ENCODE data around the gene DPCD. TPM values are rescaled to one million over a fixed set of nuclear protein-coding genes. Genes with fewer than 3 reads are reported as not detected.

DPCD gene
- total RNA-seq, 2 experiments from 2014 or later, result 9.1 to 10.3 TPM

DNA sequence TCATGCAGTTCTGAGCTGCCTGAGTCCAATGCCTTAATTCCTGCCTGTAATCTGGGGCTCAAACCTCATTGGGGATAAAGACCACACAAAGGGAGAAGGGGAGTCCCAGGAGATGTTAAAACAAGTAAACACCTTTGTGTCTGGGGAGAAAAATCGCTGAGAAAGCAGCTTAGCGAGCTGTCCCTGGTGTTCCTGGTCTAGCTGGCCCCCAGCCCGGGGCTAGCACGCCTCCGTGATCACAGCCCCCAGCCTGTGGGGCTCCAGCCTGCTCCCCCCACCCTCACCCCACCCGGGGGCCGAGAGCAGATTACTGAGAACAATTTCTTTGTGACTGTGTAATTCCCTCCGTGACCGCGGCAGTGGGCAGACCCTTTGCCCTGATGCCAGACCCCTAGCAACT, 24.8 kb downstream of the DPCD start:
- ChIA-PET POLR2A (interaction anchor here (0.5 kb wide), 1 partner anchor 1644 kb away, joined by 3 read pairs; no protein-coding TSS in a partner anchor), CTCF (ENCODE audit: unreplicated experiment) (interaction anchor here (0.6 kb wide), 1 partner anchor 168 kb away, joined by 3 read pairs; no protein-coding TSS in a partner anchor)
- H3K9me2 ChIP-seq (ENCODE audit: insufficient read depth, low read length), result no peaks in the 10 kb centered on the region
- no TSS peak for BruUV-seq (replicated peaks)
- no peaks in the 10 kb centered on the region for H3K79me2 ChIP-seq (ENCODE audit: insufficient read depth, low read depth, low read length)
- no peak overlapping the region for H3K27ac ChIP-seq (ENCODE audit: low read depth, low read length, poor library complexity, severe bottlenecking)
- H3K4me1 ChIP-seq (ENCODE audit: insufficient read depth, low read length, poor library complexity, severe bottlenecking), result peaks cover 35% of the 10 kb centered on the region
- TF ChIP-seq EZH2phosphoT487 (IDR thresholded peaks at IDR 0.05; ENCODE audit: borderline replicate concordance, low read depth, low read length) (no peak), CTCF (conservative IDR thresholded peaks at IDR 0.05; ENCODE audit: low read length) (no peak)
- H4K20me1 ChIP-seq (ENCODE audit: insufficient read depth, low read length), result no peaks in the 10 kb centered on the region
- H3K36me3 ChIP-seq (ENCODE audit: insufficient read depth, low read length), result peaks cover 45% of the 10 kb centered on the region; the same call in 1 of the 2 replicates
- no peak overlapping the region for H2AFZ ChIP-seq (ENCODE audit: low read length)
- intact Hi-C loops (cut with micrococcal nuclease; ENCODE audit: unreplicated experiment), result no loop called here
- H3K9me3 ChIP-seq (ENCODE audit: low read length), result no peaks in the 10 kb centered on the region
- no peak overlapping the region for H3K4me2 ChIP-seq (ENCODE audit: low read length)
- H3K4me3 ChIP-seq (ENCODE audit: low read depth, low read length, poor library complexity, severe bottlenecking), result no peak overlapping the region
- no peak for DNase-seq (ENCODE audit: low spot score)

DNA sequence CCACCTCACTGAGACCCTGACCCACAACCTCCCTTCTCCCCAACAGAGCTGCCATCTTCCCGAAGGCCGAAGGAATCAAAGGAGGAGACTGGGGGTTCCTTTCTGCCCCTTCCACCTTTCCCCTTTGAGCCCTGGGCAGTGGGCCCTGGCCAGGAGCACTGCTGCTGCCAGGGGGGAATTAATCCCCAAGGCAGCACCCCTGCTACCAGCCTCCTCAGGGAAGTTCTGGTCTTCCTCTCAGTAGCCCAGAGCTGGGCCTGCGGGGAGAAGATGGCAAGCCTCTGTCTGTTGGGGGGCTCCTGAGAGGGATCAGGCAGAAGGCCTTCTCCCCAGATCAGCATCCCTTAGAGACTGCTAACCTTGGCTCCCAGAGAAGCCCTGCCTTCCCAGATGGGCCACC, 25.5 kb downstream of the DPCD start:
- H4K20me1 ChIP-seq (ENCODE audit: insufficient read depth, low read length), result no peaks in the 10 kb centered on the region
- TF ChIP-seq CTCF (conservative IDR thresholded peaks at IDR 0.05; ENCODE audit: low read length) (no peak), EZH2phosphoT487 (IDR thresholded peaks at IDR 0.05; ENCODE audit: borderline replicate concordance, low read depth, low read length) (no peak)
- intact Hi-C loops (cut with micrococcal nuclease; ENCODE audit: unreplicated experiment), result no loop called here
- H3K27ac ChIP-seq (ENCODE audit: low read depth, low read length, poor library complexity, severe bottlenecking), result no peak overlapping the region
- H3K9me2 ChIP-seq (ENCODE audit: insufficient read depth, low read length), result no peaks in the 10 kb centered on the region
- H3K9me3 ChIP-seq (ENCODE audit: low read length), result no peaks in the 10 kb centered on the region
- ChIA-PET CTCF (ENCODE audit: unreplicated experiment) (no interaction called here), POLR2A (no interaction called here)
- BruUV-seq (replicated peaks), result no TSS peak
- H3K4me3 ChIP-seq (ENCODE audit: low read depth, low read length, poor library complexity, severe bottlenecking), result no peak overlapping the region
- H3K79me2 ChIP-seq (ENCODE audit: insufficient read depth, low read depth, low read length), result no peaks in the 10 kb centered on the region
- H3K4me2 ChIP-seq (ENCODE audit: low read length), result no peak overlapping the region
- peaks cover 43% of the 10 kb centered on the region for H3K4me1 ChIP-seq (ENCODE audit: insufficient read depth, low read length, poor library complexity, severe bottlenecking)
- peaks cover 38% of the 10 kb centered on the region; the same call in 1 of the 2 replicates for H3K36me3 ChIP-seq (ENCODE audit: insufficient read depth, low read length)
- DNase-seq (ENCODE audit: low spot score), result no peak
- H2AFZ ChIP-seq (ENCODE audit: low read length), result no peak overlapping the region

- no peak for DNase-seq (ENCODE audit: low spot score)
- H3K79me2 ChIP-seq (ENCODE audit: insufficient read depth, low read depth, low read length), result no peaks in the 10 kb centered on the region
- peaks cover 56% of the 10 kb centered on the region for H3K4me1 ChIP-seq (ENCODE audit: insufficient read depth, low read length, poor library complexity, severe bottlenecking)
- H3K9me3 ChIP-seq (ENCODE audit: low read length), result no peaks in the 10 kb centered on the region
- H4K20me1 ChIP-seq (ENCODE audit: insufficient read depth, low read length), result no peaks in the 10 kb centered on the region
- no peaks in the 10 kb centered on the region for H3K9me2 ChIP-seq (ENCODE audit: insufficient read depth, low read length)
- no TSS peak for BruUV-seq (replicated peaks)
- ChIA-PET CTCF (ENCODE audit: unreplicated experiment) (no interaction called here), POLR2A (no interaction called here)
- H3K4me2 ChIP-seq (ENCODE audit: low read length), result no peak overlapping the region
- no peak overlapping the region for H2AFZ ChIP-seq (ENCODE audit: low read length)
- H3K4me3 ChIP-seq (ENCODE audit: low read depth, low read length, poor library complexity, severe bottlenecking), result no peak overlapping the region
- no peak overlapping the region for H3K27ac ChIP-seq (ENCODE audit: low read depth, low read length, poor library complexity, severe bottlenecking)
- H3K36me3 ChIP-seq (ENCODE audit: insufficient read depth, low read length), result peaks cover 36% of the 10 kb centered on the region
- TF ChIP-seq EZH2phosphoT487 (IDR thresholded peaks at IDR 0.05; ENCODE audit: borderline replicate concordance, low read depth, low read length) (no peak), CTCF (conservative IDR thresholded peaks at IDR 0.05; ENCODE audit: low read length) (no peak)
- intact Hi-C loops (cut with micrococcal nuclease; ENCODE audit: unreplicated experiment), result loop anchor here (5.0 kb wide), 1 partner anchor 167 kb away; the partner anchor contains the start of gene NPM3
These were observed 26.8 kb downstream of the DPCD start for GRCh38 chr10:101614663-101615524.

Measured in OCI-LY7 (cell line).